ENCODE measurements around the gene PTPRD.

DNA sequence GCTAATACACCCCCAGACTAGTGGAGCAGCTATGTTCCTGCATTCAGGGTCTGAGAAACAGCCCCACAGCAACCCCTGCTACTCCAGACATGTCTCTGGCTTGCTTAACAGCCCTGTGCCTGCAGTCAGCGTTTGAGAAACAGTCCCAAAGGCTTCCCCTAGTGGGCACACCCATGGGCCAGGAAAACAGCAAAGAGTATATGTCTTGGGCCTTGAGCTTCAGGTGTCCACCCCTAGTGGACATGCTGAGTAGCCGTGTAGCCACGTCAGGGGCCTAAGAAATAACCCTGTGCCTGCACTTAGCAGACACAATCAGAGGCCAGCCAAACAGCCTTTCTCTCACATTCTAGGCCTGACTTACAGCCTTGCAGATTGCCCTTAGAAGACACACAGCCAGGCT lies 698.6 kb downstream of the PTPRD start:
- TF ChIP-seq POLR2AphosphoS5 (IDR thresholded peaks at IDR 0.05; ENCODE audit: low read depth, low read length) (no peak), POLR2A (IDR thresholded peaks at IDR 0.05; ENCODE audit: low read depth, low read length) (no peak), TAF1 (IDR thresholded peaks at IDR 0.05; ENCODE audit: borderline replicate concordance, low read depth, low read length) (no peak)

Data from GM12892 (cell line).